B cell (primary cell): ENCODE results near the gene ITSN2. TPM values are rescaled to one million over a fixed set of nuclear protein-coding genes. Genes with fewer than 3 reads are reported as not detected.
A peak's percentile ranks its signal among the peaks of the same experiment; 100 is the strongest.

Source experiments
- ATAC-seq: fragments of 200-7000 bp; cut with Tn5 transposase; one replicate; pipeline ENCODE4 v1.10.0; 2021; ENCODE audit warnings: low read depth, mild to moderate bottlenecking, moderate number of reproducible peaks, moderate library complexity
- CTCF ChIA-PET: fragments of 350-600 bp; sonication (Branson Sonifier 250); formaldehyde crosslinking; loops from one replicate; lab custom pipeline; 2021; ENCODE audit warnings: antibody characterized with exemption, inconsistent platforms; lab: Charles Lee
- POLR2A ChIA-PET: fragments of 350-600 bp; sonication (Branson Sonifier 250); formaldehyde crosslinking; loops from one replicate; lab custom pipeline; 2021; ENCODE audit warnings: antibody characterized with exemption; lab: Charles Lee
- DNase-seq: peaks from one replicate; pipeline ENCODE4 v3.0.0; 2013
- H2AFZ ChIP-seq: 2 replicates; pipeline ENCODE4 v1.6.1; 2012; ENCODE audit warnings: mild to moderate bottlenecking, low read depth, low read length; ENCODE audit not compliant: insufficient read depth, poor library complexity, severe bottlenecking
- H3K27ac ChIP-seq, 2 donors: 1 replicate in 1 of 2; 2 replicates in 1 of 2; pipeline ENCODE4 v1.5.1; 2012 to 2013; ENCODE audit warnings: low read length in 2 of 2, mild to moderate bottlenecking in 2 of 2, moderate library complexity in 1 of 2
- H3K27me3 ChIP-seq, 4 experiments: fragments of 200-600 bp in 1 of 4; sonication (generic) in 1 of 4; replicated peaks in 1 of 4; 1 replicate in 2 of 4; 2 replicates in 2 of 4; pipeline versions ENCODE4 v1.6.1 to v1.7.0; 2013 to 2016; ENCODE audit warnings: low read length in 3 of 4, mild to moderate bottlenecking in 2 of 4, mixed read lengths in 1 of 4, moderate library complexity in 1 of 4; ENCODE audit not compliant: insufficient read depth in 4 of 4, control insufficient read depth in 3 of 4; ENCODE audit errors: control extremely low read depth in 1 of 4
- H3K36me3 ChIP-seq, 2 experiments: replicated peaks in 1 of 2; 1 replicate in 1 of 2; 2 replicates in 1 of 2; pipeline versions ENCODE4 v1.6.1 to v1.7.1; 2013; ENCODE audit warnings: low read length in 1 of 2; ENCODE audit not compliant: insufficient read depth in 2 of 2, control insufficient read depth in 1 of 2; ENCODE audit errors: control extremely low read depth in 1 of 2, extremely low read depth in 1 of 2
- H3K4me1 ChIP-seq, 2 donors: fragments of 200-600 bp in 1 of 2; sonication (generic) in 1 of 2; 1 replicate in 1 of 2; 2 replicates in 1 of 2; pipeline versions ENCODE4 v1.5.1 to v1.6.1; 2013 to 2017; ENCODE audit warnings: low read length in 2 of 2; ENCODE audit not compliant: control insufficient read depth in 2 of 2, insufficient read depth in 2 of 2
- H3K4me2 ChIP-seq: replicated peaks from 2 replicates; pipeline ENCODE3; 2012; ENCODE audit warnings: mild to moderate bottlenecking, low read depth, low read length; ENCODE audit not compliant: poor library complexity, severe bottlenecking
- H3K4me3 ChIP-seq, 5 experiments: fragments of 200-600 bp in 1 of 5; sonication (generic) in 1 of 5; 1 replicate in 3 of 5; 2 replicates in 2 of 5; pipeline versions ENCODE4 v1.5.1 to v1.7.0; 2011 to 2016; ENCODE audit warnings: low read length in 4 of 5, mild to moderate bottlenecking in 4 of 5, low read depth in 2 of 5, control low read depth in 1 of 5, moderate library complexity in 1 of 5; ENCODE audit not compliant: insufficient read depth in 1 of 5; ENCODE audit errors: control extremely low read depth in 1 of 5, extremely low read depth in 1 of 5
- H3K79me2 ChIP-seq: fragments of 200-600 bp; sonication (generic); one replicate; pipeline ENCODE4 v1.6.0; 2016; ENCODE audit warnings: low read length; ENCODE audit not compliant: control insufficient read depth, insufficient read depth
- H3K9ac ChIP-seq: fragments of 200-600 bp; sonication (generic); 2 replicates; pipeline ENCODE4 v1.6.1; 2017; ENCODE audit warnings: mild to moderate bottlenecking, low read length, moderate library complexity
- H3K9me3 ChIP-seq, 3 donors: one replicate each; pipeline versions ENCODE4 v1.6.1 to v1.7.1; 2013; ENCODE audit warnings: low read length in 2 of 3; ENCODE audit not compliant: control insufficient read depth in 2 of 3, insufficient read depth in 1 of 3; ENCODE audit errors: control extremely low read depth in 1 of 3
- H4K20me1 ChIP-seq: 2 replicates; pipeline ENCODE4 v1.6.0; 2012; ENCODE audit warnings: mild to moderate bottlenecking, low read length; ENCODE audit not compliant: insufficient read depth, control insufficient read depth, poor library complexity, severe bottlenecking
- H3K27ac Mint-ChIP-seq: one replicate; pipeline ENCODE4 v1.8.0; 2021; ENCODE audit warnings: mixed read lengths
- H3K27me3 Mint-ChIP-seq: one replicate; pipeline ENCODE4 v1.8.0; 2021; ENCODE audit warnings: mixed read lengths
- H3K4me1 Mint-ChIP-seq: one replicate; pipeline ENCODE4 v1.8.0; 2021; ENCODE audit warnings: mixed read lengths
- H3K4me3 Mint-ChIP-seq: one replicate; pipeline ENCODE4 v1.8.0; 2021; ENCODE audit warnings: mixed read lengths
- H3K9me3 Mint-ChIP-seq: one replicate; pipeline ENCODE4 v1.8.0; 2022; ENCODE audit warnings: mixed read lengths; ENCODE audit not compliant: insufficient read depth
- CTCF ChIP-seq: fragments of 200-600 bp; IDR thresholded peaks from one replicate; pipeline ENCODE4 v1.8.0; 2022; ENCODE audit warnings: antibody characterized with exemption, mild to moderate bottlenecking
- EZH2 ChIP-seq: IDR thresholded peaks from 2 replicates; pipeline ENCODE4 v1.6.1; 2012; ENCODE audit warnings: borderline replicate concordance, low read depth, mild to moderate bottlenecking, moderate library complexity, low read length; ENCODE audit not compliant: insufficient read depth, poor library complexity, severe bottlenecking
- WGBS: methylation state at CpG from one replicate; pipeline ENCODE4 v1.1.5; 2013; ENCODE audit warnings: missing lambda C conversion rate; ENCODE audit not compliant: insufficient coverage; 5-methylcytosine and 5-hydroxymethylcytosine counted together
- intact Hi-C: fragments of 100-400 bp; cut with micrococcal nuclease; formaldehyde crosslinking; loops from one replicate; pipeline ENCODE4 v1.10.0; 2022
- polyA plus RNA-seq: library from polyadenylated mRNA; depleted of rRNA; stranded (reverse); fragments of >200 nt; gene quantifications from 2 replicates; pipeline ENCODE4 v1.2.3, GENCODE V29; 2012
- total RNA-seq, 2 donors: library from RNA; stranded (reverse); fragments of 120-200 nt in 1 of 2; gene quantifications; 1 replicate in 1 of 2; 2 replicates in 1 of 2; pipeline versions ENCODE4 v1.2.3 to v1.2.4, GENCODE V29; 2013 to 2022

ITSN2 gene
- total and polyA plus RNA-seq, 2 donors (not counting 1 experiment from before 2014, with no cell fraction given) = 107 to 200 TPM

GRCh38 chr2:24238158-24238557 is 122.2 kb downstream of the ITSN2 start:
- TF ChIP-seq EZH2 (no peak), CTCF (no peak)
- no CpG with 5 or more reads among the region's 2 CpGs for WGBS
- POLR2A ChIA-PET = no interaction called here

GRCh38 chr2:24237313-24237712 is 123.0 kb downstream of the ITSN2 start:
- WGBS = 100% methylated on average over 1 of the region's 1 CpG
- no peak overlapping the region for H3K9ac ChIP-seq
- intact Hi-C loops = loop anchor here (1.0 kb wide), 1 partner anchor 145 kb away; no protein-coding TSS in a partner anchor
- CTCF ChIA-PET = no interaction called here
- H3K79me2 ChIP-seq = no peaks in the 10 kb centered on the region
- H3K9me3 Mint-ChIP-seq = no peaks in the 10 kb centered on the region
- no peak overlapping the region for H3K4me2 ChIP-seq
- no peak overlapping the region for H3K27ac ChIP-seq
- H3K4me1 Mint-ChIP-seq = no peaks in the 10 kb centered on the region
- H3K36me3 ChIP-seq = peaks cover 0 to 48% of the 10 kb centered on the region in 2 experiments
- no peaks in the 10 kb centered on the region for H3K4me1 ChIP-seq
- no peak overlapping the region for H3K4me3 Mint-ChIP-seq
- TF ChIP-seq EZH2 (no peak), CTCF (no peak)
- DNase-seq (no peak), ATAC-seq (no peak)
- POLR2A ChIA-PET = no interaction called here
- no peak overlapping the region for H3K4me3 ChIP-seq
- no peak overlapping the region for H2AFZ ChIP-seq
- no peaks in the 10 kb centered on the region for H3K27me3 ChIP-seq
- no peaks in the 10 kb centered on the region for H3K9me3 ChIP-seq
- H3K27me3 Mint-ChIP-seq = no peaks in the 10 kb centered on the region
- H3K27ac Mint-ChIP-seq = peak overlapping the region; percentile 33
- H4K20me1 ChIP-seq = no peaks in the 10 kb centered on the region

More at GRCh38 chr2:24238158-24238557, 122.2 kb downstream of the ITSN2 start:
- Histone ChIP-seq H3K27ac (no peak overlapping the region), H4K20me1 (no peaks in the 10 kb centered on the region), H3K9me3 (no peaks in the 10 kb centered on the region), H3K9ac (no peak overlapping the region), H2AFZ (no peak overlapping the region), H3K79me2 (no peaks in the 10 kb centered on the region), H3K4me1 (no peaks in the 10 kb centered on the region), H3K27me3 (no peaks in the 10 kb centered on the region), H3K4me2 (no peak overlapping the region), H3K4me3 (no peak overlapping the region), H3K36me3 (peaks cover 0 to 48% of the 10 kb centered on the region in 2 experiments)
- Mint-ChIP-seq H3K27me3 (no peaks in the 10 kb centered on the region), H3K27ac (peak overlapping the region; percentile 0), H3K4me3 (no peak overlapping the region), H3K9me3 (no peaks in the 10 kb centered on the region), H3K4me1 (no peaks in the 10 kb centered on the region)
- ATAC-seq (no peak), DNase-seq (no peak)
- intact Hi-C loops = no loop called here
- CTCF ChIA-PET = no interaction called here
